GM12873 (cell line): ENCODE data around the gene SERINC5.

Experiments
- TF ChIP-seq, protein P1 (sequence below): IDR thresholded peaks from 2 replicates; pipeline ENCODE4 v1.5.1; 2012; ENCODE audit warnings: low read depth, mild to moderate bottlenecking, moderate library complexity, low read length, control low read depth; ENCODE audit not compliant: insufficient read depth; ENCODE audit errors: missing control alignments

The SERINC5 gene

DNA sequence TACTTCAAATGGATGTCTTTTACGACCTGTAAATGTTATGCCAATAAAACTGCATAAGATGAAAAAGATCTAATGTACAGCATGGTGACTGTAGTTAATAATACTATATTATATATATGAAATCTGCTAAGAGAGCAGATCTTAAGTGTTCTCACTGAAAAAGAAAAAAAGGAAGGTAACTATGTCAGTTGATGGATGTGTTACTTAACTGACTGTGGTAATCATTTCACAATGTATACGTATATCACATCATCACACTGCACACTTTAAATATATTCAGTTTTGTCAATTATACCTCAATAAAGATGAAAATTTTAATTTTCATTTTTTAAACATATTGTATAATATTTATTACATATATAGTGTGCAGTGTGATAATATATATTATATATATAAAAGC, 188.8 kb downstream of the SERINC5 start:
- TF ChIP-seq, protein P1, sequence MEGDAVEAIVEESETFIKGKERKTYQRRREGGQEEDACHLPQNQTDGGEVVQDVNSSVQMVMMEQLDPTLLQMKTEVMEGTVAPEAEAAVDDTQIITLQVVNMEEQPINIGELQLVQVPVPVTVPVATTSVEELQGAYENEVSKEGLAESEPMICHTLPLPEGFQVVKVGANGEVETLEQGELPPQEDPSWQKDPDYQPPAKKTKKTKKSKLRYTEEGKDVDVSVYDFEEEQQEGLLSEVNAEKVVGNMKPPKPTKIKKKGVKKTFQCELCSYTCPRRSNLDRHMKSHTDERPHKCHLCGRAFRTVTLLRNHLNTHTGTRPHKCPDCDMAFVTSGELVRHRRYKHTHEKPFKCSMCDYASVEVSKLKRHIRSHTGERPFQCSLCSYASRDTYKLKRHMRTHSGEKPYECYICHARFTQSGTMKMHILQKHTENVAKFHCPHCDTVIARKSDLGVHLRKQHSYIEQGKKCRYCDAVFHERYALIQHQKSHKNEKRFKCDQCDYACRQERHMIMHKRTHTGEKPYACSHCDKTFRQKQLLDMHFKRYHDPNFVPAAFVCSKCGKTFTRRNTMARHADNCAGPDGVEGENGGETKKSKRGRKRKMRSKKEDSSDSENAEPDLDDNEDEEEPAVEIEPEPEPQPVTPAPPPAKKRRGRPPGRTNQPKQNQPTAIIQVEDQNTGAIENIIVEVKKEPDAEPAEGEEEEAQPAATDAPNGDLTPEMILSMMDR = no peak

DNA sequence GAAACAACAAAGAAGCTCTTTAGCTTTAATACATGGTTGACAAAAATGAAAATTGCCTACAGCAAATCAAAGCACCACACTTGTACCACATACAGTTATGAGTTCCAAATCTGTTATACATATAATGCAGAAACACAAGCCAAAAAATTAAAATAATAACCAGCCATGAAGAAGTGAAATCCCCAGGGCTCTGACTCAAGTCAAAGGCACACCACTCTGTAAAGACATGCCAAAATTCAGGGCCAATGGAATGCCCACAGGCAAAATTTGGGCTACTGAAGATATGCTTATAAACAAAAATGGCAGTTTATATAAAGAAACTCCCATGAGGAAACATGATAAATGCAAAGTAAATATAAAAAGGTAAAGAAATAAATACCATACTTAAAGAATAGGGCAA, 191.7 kb downstream of the SERINC5 start:
- TF ChIP-seq, protein P1 = no peak
